Spleen (tissue), 7 donors: ENCODE data around the gene FAM83G.

Source experiments
- CTCF ChIP-seq, 11 experiments: fragments of 200-600 bp in 7 of 11; fragments of 450-650 bp in 4 of 11; sonication (generic) in 4 of 11; IDR thresholded peaks in 8 of 11; conservative IDR thresholded peaks in 3 of 11; 1 replicate in 7 of 11; 2 replicates in 4 of 11; pipeline versions ENCODE4 v1.4.0 to v1.8.0; 2016 to 2021; ENCODE audit warnings: antibody characterized with exemption in 11 of 11, inconsistent platforms in 4 of 11, mild to moderate bottlenecking in 1 of 11
- POLR2A ChIP-seq, 3 donors: fragments of 450-650 bp; IDR thresholded peaks; one replicate each; pipeline ENCODE4 v1.5.1; 2017; ENCODE audit warnings: antibody characterized with exemption in 3 of 3, mild to moderate bottlenecking in 1 of 3
- donor health status: DM: no; HTN: no; CAD: no; lungs with moderate emphysema.
- donor health status: DM: no; HTN: no; CAD: no.
- donor health status: DM: no; HTN: no; CAD: no.

GRCh38 chr17:18988546-18989173 is 15.9 kb downstream of the FAM83G start:
- TF ChIP-seq CTCF (IDR thresholded peaks at IDR 0.05 in 8 of 11, conservative IDR thresholded peaks at IDR 0.05 in 3 of 11) = no peak
- TF ChIP-seq POLR2A (IDR thresholded peaks at IDR 0.05) = no peak
